H9 (cell line): ENCODE data around the gene CDC42EP3. TPM values are rescaled to one million over a fixed set of nuclear protein-coding genes. Genes with fewer than 3 reads are reported as not detected.

Source experiments
- DNase-seq: peaks from one replicate; pipeline ENCODE4 v3.0.0-alpha.2; 2017
- H2AFZ ChIP-seq: one replicate; pipeline ENCODE4 v1.6.1; 2013; ENCODE audit warnings: mild to moderate bottlenecking, low read length, control low read depth, moderate library complexity
- H2AK5ac ChIP-seq: 2 replicates; pipeline ENCODE4 v1.6.1; 2013; ENCODE audit warnings: low read length, control low read depth, mixed read lengths; ENCODE audit not compliant: insufficient read length
- H2BK120ac ChIP-seq: one replicate; pipeline ENCODE4 v1.6.1; 2013; ENCODE audit warnings: low read depth, mild to moderate bottlenecking, low read length, control low read depth, inconsistent platforms; ENCODE audit not compliant: poor library complexity, severe bottlenecking
- H2BK12ac ChIP-seq: 2 replicates; pipeline ENCODE4 v1.6.1; 2013; ENCODE audit warnings: low read length, control low read depth, mixed read lengths, low read depth; ENCODE audit not compliant: insufficient read length
- H2BK15ac ChIP-seq: 2 replicates; pipeline ENCODE4 v1.6.1; 2013; ENCODE audit warnings: low read depth, low read length, control low read depth
- H2BK20ac ChIP-seq: one replicate; pipeline ENCODE4 v1.6.1; 2013; ENCODE audit warnings: low read depth, mild to moderate bottlenecking, low read length, control low read depth, inconsistent platforms; ENCODE audit not compliant: poor library complexity, severe bottlenecking
- H2BK5ac ChIP-seq: 2 replicates; pipeline ENCODE4 v1.6.1; 2013; ENCODE audit warnings: low read length, control low read depth, mixed read lengths; ENCODE audit not compliant: insufficient read length
- H3K14ac ChIP-seq: 2 replicates; pipeline ENCODE4 v1.6.1; 2013; ENCODE audit warnings: low read length, control low read depth; ENCODE audit not compliant: insufficient read depth
- H3K18ac ChIP-seq: 2 replicates; pipeline ENCODE4 v1.6.1; 2013; ENCODE audit warnings: low read depth, mild to moderate bottlenecking, mixed read lengths, low read length, control low read depth; ENCODE audit not compliant: insufficient read length
- H3K23ac ChIP-seq: 2 replicates; pipeline ENCODE4 v1.6.1; 2013; ENCODE audit warnings: low read length, control low read depth, mixed read lengths, low read depth; ENCODE audit not compliant: insufficient read length
- H3K23me2 ChIP-seq: 2 replicates; pipeline ENCODE4 v1.6.1; 2013; ENCODE audit warnings: low read depth, mild to moderate bottlenecking, mixed read lengths, low read length, control low read depth; ENCODE audit not compliant: insufficient read length, poor library complexity, severe bottlenecking
- H3K27ac ChIP-seq: 2 replicates; pipeline ENCODE4 v1.5.1; 2013; ENCODE audit warnings: low read length, control low read depth, mixed read lengths, low read depth; ENCODE audit not compliant: insufficient read length
- H3K27me3 ChIP-seq: 2 replicates; pipeline ENCODE4 v1.6.1; 2013; ENCODE audit warnings: low read length, control low read depth, inconsistent platforms; ENCODE audit not compliant: insufficient read depth
- H3K4ac ChIP-seq: 2 replicates; pipeline ENCODE4 v1.6.1; 2013; ENCODE audit warnings: low read depth, mild to moderate bottlenecking, control low read depth, inconsistent platforms, low read length, moderate library complexity
- H3K4me1 ChIP-seq: 2 replicates; pipeline ENCODE4 v1.6.1; 2013; ENCODE audit warnings: low read length, control low read depth, inconsistent platforms; ENCODE audit not compliant: insufficient read depth
- H3K4me2 ChIP-seq: 2 replicates; pipeline ENCODE4 v1.6.1; 2013; ENCODE audit warnings: low read length, control low read depth, mixed read lengths; ENCODE audit not compliant: insufficient read length, insufficient read depth
- H3K56ac ChIP-seq: 2 replicates; pipeline ENCODE4 v1.6.1; 2013; ENCODE audit warnings: low read depth, mild to moderate bottlenecking, mixed read lengths, low read length, control low read depth; ENCODE audit not compliant: insufficient read length
- H3K79me1 ChIP-seq: 2 replicates; pipeline ENCODE4 v1.6.1; 2013; ENCODE audit warnings: low read depth, mild to moderate bottlenecking, moderate library complexity, low read length, control low read depth, inconsistent platforms; ENCODE audit not compliant: insufficient read depth, poor library complexity, severe bottlenecking
- H3K79me2 ChIP-seq: 2 replicates; pipeline ENCODE4 v1.6.1; 2013; ENCODE audit warnings: low read length, control low read depth, inconsistent platforms; ENCODE audit not compliant: insufficient read depth
- H3K9ac ChIP-seq: 2 replicates; pipeline ENCODE4 v1.6.1; 2013; ENCODE audit warnings: low read length, control low read depth, mixed read lengths; ENCODE audit not compliant: insufficient read length; ENCODE audit errors: extremely low read depth
- H3K9me3 ChIP-seq: one replicate; pipeline ENCODE4 v1.6.1; 2013; ENCODE audit warnings: low read depth, low read length, inconsistent platforms; ENCODE audit not compliant: control insufficient read depth
- H3T11ph ChIP-seq: one replicate; pipeline ENCODE4 v1.6.1; 2013; ENCODE audit warnings: mild to moderate bottlenecking, low read length, control low read depth, inconsistent platforms
- H4K20me1 ChIP-seq: one replicate; pipeline ENCODE4 v1.6.1; 2013; ENCODE audit not compliant: control insufficient read depth, insufficient read length, insufficient read depth
- H4K5ac ChIP-seq: 2 replicates; pipeline ENCODE4 v1.6.1; 2013; ENCODE audit warnings: low read depth, mild to moderate bottlenecking, mixed read lengths, low read length, control low read depth; ENCODE audit not compliant: insufficient read length
- H4K8ac ChIP-seq: replicated peaks from 2 replicates; pipeline ENCODE4 v1.6.1; 2013; ENCODE audit warnings: low read length, control low read depth, mixed read lengths, low read depth; ENCODE audit not compliant: insufficient read length
- H4K91ac ChIP-seq: 2 replicates; pipeline ENCODE4 v1.6.1; 2013; ENCODE audit warnings: low read depth, mild to moderate bottlenecking, moderate library complexity, mixed read lengths, low read length, control low read depth; ENCODE audit not compliant: insufficient read length
- H3K27ac Mint-ChIP-seq, 3 experiments: 2 replicates in 2 of 3; 3 replicates in 1 of 3; pipeline ENCODE4 v1.8.0; 2020 to 2021; ENCODE audit warnings: mixed read lengths in 3 of 3, mild to moderate bottlenecking in 1 of 3, moderate library complexity in 1 of 3
- H3K27me3 Mint-ChIP-seq: 2 replicates; pipeline ENCODE4 v1.8.0; 2021; ENCODE audit warnings: low read depth, mild to moderate bottlenecking, moderate library complexity, mixed read lengths
- H3K36me3 Mint-ChIP-seq, 3 experiments: 2 replicates in 2 of 3; 3 replicates in 1 of 3; pipeline ENCODE4 v1.8.0; 2020 to 2021; ENCODE audit warnings: low read depth in 3 of 3, mixed read lengths in 3 of 3; ENCODE audit not compliant: insufficient read depth in 1 of 3
- H3K4me1 Mint-ChIP-seq, 2 experiments: 2 replicates each; pipeline ENCODE4 v1.8.0; 2020; ENCODE audit warnings: mixed read lengths in 2 of 2
- H3K4me3 Mint-ChIP-seq, 2 experiments: 2 replicates in 1 of 2; 3 replicates in 1 of 2; pipeline ENCODE4 v1.8.0; 2020 to 2021; ENCODE audit warnings: mild to moderate bottlenecking in 2 of 2, mixed read lengths in 2 of 2, moderate library complexity in 1 of 2
- H3K9me3 Mint-ChIP-seq, 2 experiments: 2 replicates in 1 of 2; 3 replicates in 1 of 2; pipeline ENCODE4 v1.8.0; 2020; ENCODE audit warnings: mild to moderate bottlenecking in 2 of 2, mixed read lengths in 2 of 2, moderate library complexity in 1 of 2
- WGBS: extraction: QIAGEN DNeasy Blood & Tissue Kit; methylation state at CpG from one replicate; pipeline ENCODE4 v1.1.7; 2013; ENCODE audit warnings: missing lambda C conversion rate, low lambda C conversion rate, mixed read lengths; ENCODE audit not compliant: insufficient read length; ENCODE audit errors: extremely low coverage; 5-methylcytosine and 5-hydroxymethylcytosine counted together
- total RNA-seq: library from RNA; stranded (reverse); gene quantifications from 2 replicates; pipeline ENCODE4 v1.2.1, GENCODE V29; 2021
- TF ChIP-seq, protein P1 (sequence below): fragments of 200-600 bp; sonication (generic); conservative IDR thresholded peaks from 3 replicates; pipeline ENCODE4 v1.8.0; 2021; ENCODE audit warnings: antibody characterized with exemption, mild to moderate bottlenecking

Gene CDC42EP3
- total RNA-seq, 1 experiment from 2014 or later, result 61.5 TPM

DNA sequence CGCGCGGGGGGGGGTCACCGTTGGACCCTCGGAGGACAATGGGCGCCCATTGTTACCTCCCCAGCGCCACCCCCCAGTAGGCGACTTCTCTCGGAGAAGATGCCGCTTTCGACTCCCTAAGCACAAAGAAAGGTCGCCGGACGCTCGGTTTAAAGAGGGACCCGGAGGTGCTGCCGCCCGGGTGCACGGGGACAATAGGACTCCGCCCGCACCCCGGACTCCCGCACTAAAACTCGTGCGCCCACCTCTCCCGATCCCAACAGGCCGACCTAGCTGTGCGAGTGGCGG lies 318 bp upstream of the CDC42EP3 start:
- no peak overlapping the region for H2BK120ac ChIP-seq
- no peak overlapping the region for H2BK15ac ChIP-seq
- Mint-ChIP-seq H3K4me1 (peaks cover 60 to 64% of the 10 kb centered on the region in 2 experiments), H3K36me3 (peaks cover 0 to 23% (median 0%) of the 10 kb centered on the region in 3 experiments; a peak in 4 of 7 replicates), H3K27me3 (no peaks in the 10 kb centered on the region), H3K9me3 (no peaks in the 10 kb centered on the region), H3K27ac (peak overlapping the region in 2 of 3 experiments; percentile 51 to 82; a peak in 3 of 7 replicates), H3K4me3 (peak overlapping the region; percentile 85 to 87)
- no peak overlapping the region for H3K27ac ChIP-seq
- H3K23me2 ChIP-seq, result peaks cover 14% of the 10 kb centered on the region
- no peak overlapping the region for H2BK12ac ChIP-seq
- H3K4ac ChIP-seq, result no peak overlapping the region
- no peak overlapping the region for H2AK5ac ChIP-seq
- TF ChIP-seq, protein P1, sequence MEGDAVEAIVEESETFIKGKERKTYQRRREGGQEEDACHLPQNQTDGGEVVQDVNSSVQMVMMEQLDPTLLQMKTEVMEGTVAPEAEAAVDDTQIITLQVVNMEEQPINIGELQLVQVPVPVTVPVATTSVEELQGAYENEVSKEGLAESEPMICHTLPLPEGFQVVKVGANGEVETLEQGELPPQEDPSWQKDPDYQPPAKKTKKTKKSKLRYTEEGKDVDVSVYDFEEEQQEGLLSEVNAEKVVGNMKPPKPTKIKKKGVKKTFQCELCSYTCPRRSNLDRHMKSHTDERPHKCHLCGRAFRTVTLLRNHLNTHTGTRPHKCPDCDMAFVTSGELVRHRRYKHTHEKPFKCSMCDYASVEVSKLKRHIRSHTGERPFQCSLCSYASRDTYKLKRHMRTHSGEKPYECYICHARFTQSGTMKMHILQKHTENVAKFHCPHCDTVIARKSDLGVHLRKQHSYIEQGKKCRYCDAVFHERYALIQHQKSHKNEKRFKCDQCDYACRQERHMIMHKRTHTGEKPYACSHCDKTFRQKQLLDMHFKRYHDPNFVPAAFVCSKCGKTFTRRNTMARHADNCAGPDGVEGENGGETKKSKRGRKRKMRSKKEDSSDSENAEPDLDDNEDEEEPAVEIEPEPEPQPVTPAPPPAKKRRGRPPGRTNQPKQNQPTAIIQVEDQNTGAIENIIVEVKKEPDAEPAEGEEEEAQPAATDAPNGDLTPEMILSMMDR, result no peak
- H4K5ac ChIP-seq, result no peak overlapping the region
- H3K9ac ChIP-seq, result peak overlapping the region; percentile 80
- peaks cover 14% of the 10 kb centered on the region for H3K79me1 ChIP-seq
- H4K91ac ChIP-seq, result no peak overlapping the region
- no CpG with 5 or more reads among the region's 29 CpGs for WGBS
- H3K27me3 ChIP-seq, result no peaks in the 10 kb centered on the region
- no peak for DNase-seq
- no peaks in the 10 kb centered on the region for H4K20me1 ChIP-seq
- peak overlapping the region; percentile 93 for H3K14ac ChIP-seq
- H2BK20ac ChIP-seq, result no peak overlapping the region
- no peak overlapping the region for H2AFZ ChIP-seq
- H4K8ac ChIP-seq, result no peak overlapping the region
- peak overlapping the region; percentile 86 for H3K4me2 ChIP-seq
- H3K18ac ChIP-seq, result peak overlapping the region; percentile 27
- no peak overlapping the region for H3K56ac ChIP-seq
- H3T11ph ChIP-seq, result no peak overlapping the region
- H3K4me1 ChIP-seq, result peaks cover 8% of the 10 kb centered on the region; the same call in 1 of the 2 replicates
- no peak overlapping the region for H2BK5ac ChIP-seq
- H3K79me2 ChIP-seq, result peaks cover 30% of the 10 kb centered on the region; the same call in 1 of the 2 replicates
- no peaks in the 10 kb centered on the region for H3K9me3 ChIP-seq
- no peak overlapping the region for H3K23ac ChIP-seq
